Measurements from ENCODE around the gene ZNF385D.

Gene ZNF385D

GRCh38 chr3:21564531-21564930, 186.5 kb downstream of the ZNF385D start:
- no peak overlapping the region for H3K9ac ChIP-seq (ENCODE audit: low read depth, low read length)
- DNase-seq (no peak), ATAC-seq (ENCODE audit: insufficient read depth, low read depth) (no peak)
- H3K4me2 ChIP-seq (ENCODE audit: insufficient read depth, low read length), result no peak overlapping the region
- no peaks in the 10 kb centered on the region for H3K4me1 ChIP-seq (ENCODE audit: insufficient read depth, low read length)
- no peaks in the 10 kb centered on the region for H4K20me1 ChIP-seq (ENCODE audit: insufficient read depth, low read length)
- H3K27me3 ChIP-seq (ENCODE audit: insufficient read depth, low read length, poor library complexity), result no peaks in the 10 kb centered on the region
- H3K36me3 ChIP-seq (ENCODE audit: insufficient read depth, low read length), result no peaks in the 10 kb centered on the region
- peaks cover 5% of the 10 kb centered on the region for H3K9me3 ChIP-seq (ENCODE audit: insufficient read depth, low read length, severe bottlenecking)
- no peak overlapping the region for H2AFZ ChIP-seq (ENCODE audit: low read depth, low read length)
- TF ChIP-seq EZH2 (IDR thresholded peaks at IDR 0.05; ENCODE audit: borderline replicate concordance, low read depth, low read length, severe bottlenecking), result no peak
- TF ChIP-seq CTCF (IDR thresholded peaks at IDR 0.05; ENCODE audit: borderline replicate concordance, extremely low read depth, low read length, poor library complexity, severe bottlenecking), result no peak
- no peak overlapping the region for H3K27ac ChIP-seq (ENCODE audit: low read length)
- no peak overlapping the region for H3K4me3 ChIP-seq (ENCODE audit: low read depth in 1 of 2, low read length in 2 of 2)
- H3K79me2 ChIP-seq (ENCODE audit: insufficient read depth, low read length), result no peaks in the 10 kb centered on the region

GRCh38 chr3:21562243-21562642, 188.8 kb downstream of the ZNF385D start:
- Histone ChIP-seq H3K4me2 (ENCODE audit: insufficient read depth, low read length) (no peak overlapping the region), H4K20me1 (ENCODE audit: insufficient read depth, low read length) (no peaks in the 10 kb centered on the region), H2AFZ (ENCODE audit: low read depth, low read length) (no peak overlapping the region), H3K9ac (ENCODE audit: low read depth, low read length) (no peak overlapping the region), H3K27me3 (ENCODE audit: insufficient read depth, low read length, poor library complexity) (no peaks in the 10 kb centered on the region), H3K27ac (ENCODE audit: low read length) (no peak overlapping the region), H3K79me2 (ENCODE audit: insufficient read depth, low read length) (no peaks in the 10 kb centered on the region), H3K4me1 (ENCODE audit: insufficient read depth, low read length) (no peaks in the 10 kb centered on the region), H3K36me3 (ENCODE audit: insufficient read depth, low read length) (no peaks in the 10 kb centered on the region), H3K9me3 (ENCODE audit: insufficient read depth, low read length, severe bottlenecking) (peaks cover 5% of the 10 kb centered on the region), H3K4me3 (ENCODE audit: low read depth in 1 of 2, low read length in 2 of 2) (no peak overlapping the region)
- DNase-seq (no peak), ATAC-seq (ENCODE audit: insufficient read depth, low read depth) (no peak)
- TF ChIP-seq CTCF (IDR thresholded peaks at IDR 0.05; ENCODE audit: borderline replicate concordance, extremely low read depth, low read length, poor library complexity, severe bottlenecking), result no peak
- no peak for TF ChIP-seq EZH2 (IDR thresholded peaks at IDR 0.05; ENCODE audit: borderline replicate concordance, low read depth, low read length, severe bottlenecking)

GRCh38 chr3:21561472-21561871, 189.5 kb downstream of the ZNF385D start:
- Histone ChIP-seq H3K27me3 (ENCODE audit: insufficient read depth, low read length, poor library complexity) (no peaks in the 10 kb centered on the region), H3K9ac (ENCODE audit: low read depth, low read length) (no peak overlapping the region), H2AFZ (ENCODE audit: low read depth, low read length) (no peak overlapping the region), H3K79me2 (ENCODE audit: insufficient read depth, low read length) (no peaks in the 10 kb centered on the region), H3K27ac (ENCODE audit: low read length) (no peak overlapping the region), H3K36me3 (ENCODE audit: insufficient read depth, low read length) (no peaks in the 10 kb centered on the region), H3K4me3 (ENCODE audit: low read depth in 1 of 2, low read length in 2 of 2) (no peak overlapping the region), H3K4me2 (ENCODE audit: insufficient read depth, low read length) (no peak overlapping the region), H4K20me1 (ENCODE audit: insufficient read depth, low read length) (no peaks in the 10 kb centered on the region), H3K9me3 (ENCODE audit: insufficient read depth, low read length, severe bottlenecking) (peaks cover 5% of the 10 kb centered on the region), H3K4me1 (ENCODE audit: insufficient read depth, low read length) (no peaks in the 10 kb centered on the region)
- TF ChIP-seq EZH2 (IDR thresholded peaks at IDR 0.05; ENCODE audit: borderline replicate concordance, low read depth, low read length, severe bottlenecking), result no peak
- no peak for TF ChIP-seq CTCF (IDR thresholded peaks at IDR 0.05; ENCODE audit: borderline replicate concordance, extremely low read depth, low read length, poor library complexity, severe bottlenecking)
- DNase-seq (no peak), ATAC-seq (ENCODE audit: insufficient read depth, low read depth) (no peak)

GRCh38 chr3:21551019-21551418, 200.0 kb downstream of the ZNF385D start:
- Histone ChIP-seq H3K4me3 (ENCODE audit: low read depth in 1 of 2, low read length in 2 of 2) (no peak overlapping the region), H3K27ac (ENCODE audit: low read length) (no peak overlapping the region), H2AFZ (ENCODE audit: low read depth, low read length) (no peak overlapping the region), H3K4me1 (ENCODE audit: insufficient read depth, low read length) (no peaks in the 10 kb centered on the region), H3K9ac (ENCODE audit: low read depth, low read length) (no peak overlapping the region), H3K27me3 (ENCODE audit: insufficient read depth, low read length, poor library complexity) (no peaks in the 10 kb centered on the region), H3K4me2 (ENCODE audit: insufficient read depth, low read length) (no peak overlapping the region), H4K20me1 (ENCODE audit: insufficient read depth, low read length) (no peaks in the 10 kb centered on the region), H3K36me3 (ENCODE audit: insufficient read depth, low read length) (no peaks in the 10 kb centered on the region), H3K9me3 (ENCODE audit: insufficient read depth, low read length, severe bottlenecking) (no peaks in the 10 kb centered on the region), H3K79me2 (ENCODE audit: insufficient read depth, low read length) (no peaks in the 10 kb centered on the region)
- no peak for ATAC-seq (ENCODE audit: insufficient read depth, low read depth)
- TF ChIP-seq CTCF (IDR thresholded peaks at IDR 0.05; ENCODE audit: borderline replicate concordance, extremely low read depth, low read length, poor library complexity, severe bottlenecking) (no peak), EZH2 (IDR thresholded peaks at IDR 0.05; ENCODE audit: borderline replicate concordance, low read depth, low read length, severe bottlenecking) (no peak)
- DNase-seq, result no peak
